WTC11 (cell line): ENCODE data around the gene SETD3.

Source experiments
- CTCF ChIP-seq: fragments of 200-600 bp; IDR thresholded peaks from 2 replicates; pipeline ENCODE4 v1.8.0; 2022; ENCODE audit warnings: antibody characterized with exemption
- E2F5 ChIP-seq: sonication (generic); formaldehyde crosslinking; IDR thresholded peaks from 2 replicates; pipeline ENCODE4 v1.8.1; 2022; ENCODE audit warnings: mild to moderate bottlenecking, moderate library complexity, missing genetic modification reagents
- EMX1 ChIP-seq: fragments of 250-450 bp; sonication (Bioruptor Pico); IDR thresholded peaks from 2 replicates; pipeline ENCODE4 v1.8.0; 2021; ENCODE audit warnings: mild to moderate bottlenecking
- IRF2 ChIP-seq: sonication (generic); formaldehyde crosslinking; IDR thresholded peaks from 2 replicates; pipeline ENCODE4 v1.8.0; 2022; ENCODE audit warnings: low read depth, missing genetic modification reagents, borderline replicate concordance
- MAX ChIP-seq: sonication (generic); formaldehyde crosslinking; IDR thresholded peaks from 2 replicates; pipeline ENCODE4 v1.8.0; 2022; ENCODE audit warnings: mild to moderate bottlenecking, missing genetic modification reagents
- NFATC4 ChIP-seq: fragments of 250-450 bp; sonication (Bioruptor Pico); IDR thresholded peaks from 2 replicates; pipeline ENCODE4 v1.9.0; 2021; ENCODE audit warnings: mild to moderate bottlenecking
- NFYB ChIP-seq: sonication (generic); formaldehyde crosslinking; conservative IDR thresholded peaks from 2 replicates; pipeline ENCODE4 v1.8.0; 2022; ENCODE audit warnings: low read depth, missing genetic modification reagents
- NR2C2 ChIP-seq: sonication (generic); formaldehyde crosslinking; IDR thresholded peaks from 2 replicates; pipeline ENCODE4 v1.8.0; 2022; ENCODE audit warnings: mild to moderate bottlenecking, missing genetic modification reagents
- PRDM15 ChIP-seq: sonication (generic); formaldehyde crosslinking; IDR thresholded peaks from 2 replicates; pipeline ENCODE4 v1.8.0; 2022; ENCODE audit warnings: missing genetic modification reagents
- RELA ChIP-seq: sonication (generic); formaldehyde crosslinking; IDR thresholded peaks from 2 replicates; pipeline ENCODE4 v1.8.1; 2022; ENCODE audit warnings: missing genetic modification reagents, mild to moderate bottlenecking, borderline replicate concordance
- TCF7 ChIP-seq: sonication (generic); formaldehyde crosslinking; IDR thresholded peaks from 2 replicates; pipeline ENCODE4 v1.8.0; 2022; ENCODE audit warnings: mild to moderate bottlenecking, low read depth, missing genetic modification reagents, moderate library complexity
- USF1 ChIP-seq: sonication (generic); formaldehyde crosslinking; IDR thresholded peaks from 2 replicates; pipeline ENCODE4 v1.8.0; 2022; ENCODE audit warnings: mild to moderate bottlenecking, missing genetic modification reagents
- ZNF232 ChIP-seq: sonication (generic); formaldehyde crosslinking; IDR thresholded peaks from 2 replicates; pipeline ENCODE4 v1.8.0; 2022; ENCODE audit warnings: mild to moderate bottlenecking, missing genetic modification reagents
- ZNF317 ChIP-seq: sonication (generic); formaldehyde crosslinking; IDR thresholded peaks from 2 replicates; pipeline ENCODE4 v1.8.1; 2023; ENCODE audit warnings: low read depth, mild to moderate bottlenecking, moderate library complexity, missing genetic modification reagents, borderline replicate concordance

- TF ChIP-seq EMX1 (CRISPR knock-in tag) (no peak), RELA (CRISPR knock-in tag) (no peak), IRF2 (CRISPR knock-in tag) (no peak), PRDM15 (CRISPR knock-in tag) (no peak), NFYB (CRISPR knock-in tag) (no peak), CTCF (no peak), TCF7 (CRISPR knock-in tag) (no peak), ZNF232 (CRISPR knock-in tag) (no peak), E2F5 (CRISPR knock-in tag) (no peak), USF1 (CRISPR knock-in tag) (no peak), ZNF317 (CRISPR knock-in tag) (no peak), MAX (CRISPR knock-in tag) (no peak), NR2C2 (CRISPR knock-in tag) (no peak), NFATC4 (CRISPR knock-in tag) (no peak)
Measured at GRCh38 chr14:99473458-99473857, 7.2 kb downstream of the SETD3 start.
